H1 (cell line): Measurements from ENCODE around the gene SMIM35. TPM values are rescaled to one million over a fixed set of nuclear protein-coding genes. Genes with fewer than 3 reads are reported as not detected.

Experiments used
- CTCF ChIA-PET: fragments of 300-600 bp; sonication (Branson Sonifier 250); formaldehyde crosslinking; loops from one replicate; lab custom pipeline; 2021; ENCODE audit not compliant: partially characterized antibody; lab: Charles Lee
- POLR2A ChIA-PET: fragments of 300-600 bp; sonication (Branson Sonifier 250); formaldehyde crosslinking; loops from one replicate; lab custom pipeline; 2021; ENCODE audit warnings: inconsistent platforms; ENCODE audit not compliant: partially characterized antibody; lab: Charles Lee
- DNase-seq, 2 experiments: peaks; one replicate each; pipeline versions ENCODE4 v3.0.0 to v3.0.0-alpha.2; 2010 to 2022; ENCODE audit warnings: low spot score in 2 of 2, low read depth in 1 of 2, mixed read lengths in 1 of 2
- FAIRE-seq: peaks from 2 replicates; lab custom pipeline; 2011; peaks lifted over from hg19 to GRCh38; lab: Jason Lieb, UNC
- H2AFZ ChIP-seq: 2 replicates; pipeline ENCODE4 v1.8.1; 2012; ENCODE audit warnings: low read length, inconsistent platforms
- H2AK5ac ChIP-seq: 2 replicates; pipeline ENCODE4 v1.6.1; 2013; ENCODE audit warnings: low read depth, low read length
- H2BK120ac ChIP-seq: replicated peaks from 2 replicates; pipeline ENCODE3; 2013; ENCODE audit warnings: low read depth, low read length, inconsistent platforms
- H2BK12ac ChIP-seq: 2 replicates; pipeline ENCODE4 v1.6.1; 2013; ENCODE audit warnings: low read depth, low read length
- H2BK15ac ChIP-seq: 2 replicates; pipeline ENCODE4 v1.6.1; 2013; ENCODE audit warnings: low read length
- H2BK20ac ChIP-seq: 2 replicates; pipeline ENCODE4 v1.6.1; 2013; ENCODE audit warnings: low read length
- H2BK5ac ChIP-seq: 2 replicates; pipeline ENCODE4 v1.6.1; 2013; ENCODE audit warnings: low read depth, low read length
- H3K14ac ChIP-seq: 2 replicates; pipeline ENCODE4 v1.6.1; 2013; ENCODE audit warnings: inconsistent platforms; ENCODE audit not compliant: insufficient read length
- H3K18ac ChIP-seq: 2 replicates; pipeline ENCODE4 v1.6.1; 2013; ENCODE audit warnings: low read length; ENCODE audit errors: extremely low read depth
- H3K23ac ChIP-seq: 2 replicates; pipeline ENCODE4 v1.6.1; 2013; ENCODE audit warnings: inconsistent platforms; ENCODE audit not compliant: insufficient read length
- H3K23me2 ChIP-seq: 2 replicates; pipeline ENCODE4 v1.6.1; 2013; ENCODE audit warnings: low read depth, low read length
- H3K27ac ChIP-seq: 2 replicates; pipeline ENCODE4 v1.6.1; 2011; ENCODE audit warnings: low read depth, low read length, inconsistent platforms
- H3K27me3 ChIP-seq, 4 experiments: replicated peaks in 1 of 4; 1 replicate in 1 of 4; 2 replicates in 3 of 4; pipeline versions ENCODE4 v1.6.1 to v1.8.1; 2011 to 2013; ENCODE audit warnings: low read length in 3 of 4, mild to moderate bottlenecking in 3 of 4, inconsistent platforms in 2 of 4, mixed read lengths in 2 of 4, moderate library complexity in 1 of 4; ENCODE audit not compliant: control insufficient read depth in 3 of 4, insufficient read depth in 3 of 4; ENCODE audit errors: extremely low read depth in 1 of 4
- H3K36me3 ChIP-seq, 4 experiments: 2 replicates each; pipeline versions ENCODE4 v1.6.1 to v1.8.1; 2011 to 2013; ENCODE audit warnings: mild to moderate bottlenecking in 4 of 4, low read length in 3 of 4, moderate library complexity in 2 of 4, control low read depth in 1 of 4, inconsistent platforms in 1 of 4; ENCODE audit not compliant: insufficient read depth in 4 of 4, control insufficient read depth in 2 of 4
- H3K4ac ChIP-seq: replicated peaks from 2 replicates; pipeline ENCODE3; 2013; ENCODE audit warnings: low read length, low read depth, mixed read lengths, inconsistent platforms; ENCODE audit not compliant: insufficient read length
- H3K4me1 ChIP-seq, 4 experiments: replicated peaks in 1 of 4; 1 replicate in 1 of 4; 2 replicates in 3 of 4; pipeline versions ENCODE4 v1.6.1 to v1.8.1; 2011 to 2013; ENCODE audit warnings: low read length in 3 of 4, inconsistent platforms in 2 of 4, mixed read lengths in 1 of 4; ENCODE audit not compliant: insufficient read depth in 4 of 4, control insufficient read depth in 3 of 4
- H3K4me2 ChIP-seq, 2 experiments: 2 replicates each; pipeline versions ENCODE4 v1.6.1 to v1.8.1; 2011 to 2013; ENCODE audit warnings: low read depth in 2 of 2, low read length in 2 of 2, control low read depth in 1 of 2, inconsistent platforms in 1 of 2, mild to moderate bottlenecking in 1 of 2; ENCODE audit not compliant: insufficient read depth in 1 of 2
- H3K4me3 ChIP-seq, 4 experiments: fragments of 200-600, 300-600 bp in 1 of 4; sonication (generic), shearing (Covaris generic), sonication (Bioruptor Twin) in 1 of 4; 2 replicates each; pipeline versions ENCODE4 v1.5.1 to v1.8.1; 2011 to 2016; ENCODE audit warnings: low read length in 4 of 4, low read depth in 3 of 4, control low read depth in 2 of 4, inconsistent platforms in 2 of 4, mild to moderate bottlenecking in 2 of 4, mixed read lengths in 1 of 4, moderate library complexity in 1 of 4; ENCODE audit not compliant: insufficient read depth in 2 of 4; ENCODE audit errors: extremely low read depth in 1 of 4
- H3K56ac ChIP-seq: replicated peaks from 2 replicates; pipeline ENCODE3; 2013; ENCODE audit warnings: low read depth, mild to moderate bottlenecking, mixed read lengths, low read length, inconsistent platforms; ENCODE audit not compliant: insufficient read length
- H3K79me1 ChIP-seq: 2 replicates; pipeline ENCODE4 v1.6.1; 2013; ENCODE audit warnings: low read depth, low read length, control low read depth
- H3K79me2 ChIP-seq, 2 experiments: 2 replicates each; pipeline versions ENCODE4 v1.6.1 to v1.8.1; 2012 to 2013; ENCODE audit warnings: low read length in 2 of 2, mild to moderate bottlenecking in 2 of 2, inconsistent platforms in 1 of 2; ENCODE audit not compliant: insufficient read depth in 2 of 2, control insufficient read depth in 1 of 2
- H3K9ac ChIP-seq, 4 experiments: replicated peaks in 1 of 4; 1 replicate in 1 of 4; 2 replicates in 3 of 4; pipeline versions ENCODE4 v1.6.1 to v1.8.1; 2011 to 2013; ENCODE audit warnings: low read depth in 3 of 4, low read length in 3 of 4, control low read depth in 2 of 4, mild to moderate bottlenecking in 2 of 4, moderate library complexity in 2 of 4, inconsistent platforms in 1 of 4; ENCODE audit errors: extremely low read depth in 1 of 4
- H3K9me3 ChIP-seq, 2 experiments: 2 replicates each; pipeline versions ENCODE4 v1.6.1 to v1.8.1; 2012 to 2013; ENCODE audit warnings: mild to moderate bottlenecking in 2 of 2, moderate library complexity in 2 of 2, control low read depth in 1 of 2, inconsistent platforms in 1 of 2, low read depth in 1 of 2, low read length in 1 of 2, mixed read lengths in 1 of 2; ENCODE audit not compliant: insufficient read depth in 2 of 2
- H4K20me1 ChIP-seq, 2 experiments: replicated peaks in 1 of 2; 2 replicates each; pipeline versions ENCODE3 to v1.8.1; 2011 to 2013; ENCODE audit warnings: inconsistent platforms in 2 of 2, low read length in 2 of 2, mild to moderate bottlenecking in 1 of 2; ENCODE audit not compliant: insufficient read depth in 2 of 2, control insufficient read depth in 1 of 2
- H4K5ac ChIP-seq: 2 replicates; pipeline ENCODE4 v1.6.1; 2013; ENCODE audit warnings: low read length, low read depth, mixed read lengths, inconsistent platforms; ENCODE audit not compliant: insufficient read length
- H4K8ac ChIP-seq: 2 replicates; pipeline ENCODE4 v1.8.0; 2013; ENCODE audit warnings: mild to moderate bottlenecking, moderate library complexity, low read length, inconsistent platforms; ENCODE audit not compliant: insufficient read depth; ENCODE audit errors: extremely low read depth
- H4K91ac ChIP-seq: replicated peaks from 2 replicates; pipeline ENCODE3; 2013; ENCODE audit warnings: low read length, mixed read lengths, inconsistent platforms; ENCODE audit not compliant: insufficient read length
- CBX5 ChIP-seq: fragments of 300-800, 300-1000 bp; sonication (generic); IDR thresholded peaks from 2 replicates; pipeline ENCODE4 v1.7.1; 2016; ENCODE audit warnings: antibody characterized with exemption, low read length, low read depth
- CHD1 ChIP-seq: IDR thresholded peaks from 2 replicates; pipeline ENCODE4 v1.6.1; 2012; ENCODE audit warnings: low read depth, low read length, improper control_type of control experiment
- TAF7 ChIP-seq: optimal IDR thresholded peaks from 2 replicates; pipeline ENCODE3; 2011; ENCODE audit warnings: low read depth, mild to moderate bottlenecking, inconsistent platforms, low read length, moderate library complexity, borderline replicate concordance
- WGBS, 2 experiments: shearing (Covaris generic) in 1 of 2; methylation state at CpG; one replicate each; pipeline versions ENCODE4 v1.1.6 to v1.1.7; 2013 to 2015; ENCODE audit warnings: low lambda C conversion rate in 2 of 2, mixed read lengths in 2 of 2, inconsistent platforms in 1 of 2, low coverage in 1 of 2, missing lambda C conversion rate in 1 of 2; ENCODE audit not compliant: insufficient replicate concordance in 2 of 2, insufficient coverage in 1 of 2, insufficient read length in 1 of 2; ENCODE audit errors: extremely low coverage in 1 of 2, missing lambda C conversion rate in 1 of 2; 5-methylcytosine and 5-hydroxymethylcytosine counted together
- polyA plus RNA-seq, 7 experiments: library from polyadenylated mRNA; depleted of rRNA in 3 of 7; stranded (reverse) in 5 of 7; unstranded in 2 of 7; fragments of >200 nt in 5 of 7; fragments of 200-250 nt in 2 of 7; gene quantifications; 1 replicate in 5 of 7; 2 replicates in 1 of 7; 4 replicates in 1 of 7; pipeline versions ENCODE4 v1.2.1 to v1.2.3, GENCODE V29; 2011 to 2013; ENCODE audit warnings: missing spikeins in 2 of 7, mixed read lengths in 2 of 7
- total RNA-seq: library from RNA; stranded (reverse); fragmentation: NEBNext Ultra II Directional; extraction: Animal tissue kit (Norgen Biotek cat#: 25700); gene quantifications from 2 replicates; pipeline ENCODE4 v1.2.1, GENCODE V29; 2021

The SMIM35 gene
- total and polyA plus RNA-seq, 2 of the 8 experiments (the other 6 are each of a cell fraction or from before 2014, with no cell fraction given), result not detected

- 0 out of 2 replicates have a peak, but pooled peaks cover 2% of the 10 kb centered on the region for H3K23me2 ChIP-seq
- H2BK15ac ChIP-seq, result no peak overlapping the region
- no peak overlapping the region for H2BK5ac ChIP-seq
- DNase-seq (no peak), FAIRE-seq (no peak)
- H2BK12ac ChIP-seq, result no peak overlapping the region
- H2BK120ac ChIP-seq, result no peak overlapping the region
- H4K20me1 ChIP-seq, result no peaks in the 10 kb centered on the region
- no peaks in the 10 kb centered on the region for H3K79me1 ChIP-seq
- H3K23ac ChIP-seq, result no peak overlapping the region
- H3K36me3 ChIP-seq, result no peaks in the 10 kb centered on the region
- no peak overlapping the region for H3K56ac ChIP-seq
- no peak overlapping the region for H2AK5ac ChIP-seq
- TF ChIP-seq CHD1 (no peak), CBX5 (no peak), TAF7 (no peak)
- no peaks in the 10 kb centered on the region for H3K79me2 ChIP-seq
- WGBS, 2 experiments, result 78% methylated on average over 4 of the region's 4 CpGs; no CpG with 5 or more reads in 1 of the 2 experiments
- no peaks in the 10 kb centered on the region for H3K9me3 ChIP-seq
- no peak overlapping the region for H3K4me3 ChIP-seq
- no peak overlapping the region for H2AFZ ChIP-seq
- H4K5ac ChIP-seq, result no peak overlapping the region
- H2BK20ac ChIP-seq, result no peak overlapping the region
- no peaks in the 10 kb centered on the region for H3K4me1 ChIP-seq
- no peak overlapping the region for H3K9ac ChIP-seq
- H3K4ac ChIP-seq, result no peak overlapping the region
- no peaks in the 10 kb centered on the region for H3K27me3 ChIP-seq
- no peak overlapping the region for H4K8ac ChIP-seq
- H3K27ac ChIP-seq, result no peak overlapping the region
- H4K91ac ChIP-seq, result no peak overlapping the region
- CTCF ChIA-PET, result interaction anchor here (1.0 to 2.9 kb wide), 8 partner anchors 10 to 239 kb away, joined by 3 to 13 read pairs (median 5); no protein-coding TSS in a partner anchor
- POLR2A ChIA-PET, result no interaction called here
- H3K18ac ChIP-seq, result no peak overlapping the region
- no peak overlapping the region for H3K14ac ChIP-seq
- H3K4me2 ChIP-seq, result no peak overlapping the region
These were observed 39.0 kb downstream of the SMIM35 start for GRCh38 chr11:118047749-118048148.
